GM18526 (cell line): ENCODE data around the gene CRB1.

ENCODE experiments used
- POLR2A ChIP-seq: IDR thresholded peaks from 3 replicates; pipeline ENCODE4 v1.6.1; 2011; ENCODE audit not compliant: insufficient read length; ENCODE audit errors: extremely low read depth

CRB1 gene

DNA sequence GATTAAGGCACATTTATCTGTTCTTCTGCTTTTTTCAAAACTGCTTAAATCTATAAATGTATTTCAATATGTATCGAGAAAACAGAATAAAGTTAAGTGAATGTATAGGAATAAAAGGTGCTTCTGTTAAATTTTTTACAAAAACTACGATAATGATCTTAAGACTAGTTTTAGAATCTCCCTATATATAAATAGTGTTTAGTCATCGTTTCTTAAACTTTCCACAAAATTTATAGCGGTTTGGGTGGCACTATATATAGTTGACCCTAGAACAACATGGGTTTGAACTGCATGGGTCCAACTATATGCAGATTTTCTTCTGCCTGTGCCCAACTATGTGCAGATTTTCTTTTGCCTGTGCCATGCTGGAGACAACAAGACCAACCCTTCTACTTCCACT is 125.7 kb downstream of the CRB1 start:
- no peak for TF ChIP-seq POLR2A

DNA sequence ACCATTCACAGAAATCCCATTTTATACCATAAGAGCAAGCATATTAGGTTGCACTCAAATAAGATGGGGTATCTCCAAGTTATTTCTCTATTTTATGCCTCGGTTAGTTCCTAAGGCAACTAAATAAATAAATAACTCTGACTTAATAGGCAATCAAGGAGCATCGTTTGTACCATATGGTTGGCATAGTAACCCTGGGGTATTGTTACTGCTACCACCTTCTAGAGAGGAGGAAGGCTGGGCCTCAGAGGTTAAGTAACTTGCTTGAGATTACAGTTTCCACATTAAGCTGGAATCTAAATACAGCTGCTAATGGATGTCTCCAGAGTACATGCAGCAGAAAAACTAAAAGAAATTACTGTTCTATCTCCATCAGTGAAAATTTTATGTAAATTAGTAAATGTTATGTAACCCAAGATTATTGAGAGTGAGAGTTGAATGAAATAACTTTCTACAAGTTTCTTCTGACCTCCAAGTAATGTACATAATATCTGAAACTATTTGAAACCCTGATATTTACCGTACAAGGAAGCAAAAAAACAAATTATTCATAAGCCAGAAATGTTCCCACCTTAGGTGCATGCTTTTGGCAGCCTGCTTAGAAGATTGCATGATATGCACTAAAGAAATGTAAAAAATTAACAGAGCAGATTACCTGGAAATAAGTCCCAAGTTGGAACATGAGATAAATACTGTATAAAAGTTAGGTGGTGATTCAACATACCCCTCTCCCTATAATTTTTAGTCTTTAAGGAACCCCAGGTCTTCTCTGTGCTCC is 127.0 kb downstream of the CRB1 start:
- TF ChIP-seq POLR2A = no peak

DNA sequence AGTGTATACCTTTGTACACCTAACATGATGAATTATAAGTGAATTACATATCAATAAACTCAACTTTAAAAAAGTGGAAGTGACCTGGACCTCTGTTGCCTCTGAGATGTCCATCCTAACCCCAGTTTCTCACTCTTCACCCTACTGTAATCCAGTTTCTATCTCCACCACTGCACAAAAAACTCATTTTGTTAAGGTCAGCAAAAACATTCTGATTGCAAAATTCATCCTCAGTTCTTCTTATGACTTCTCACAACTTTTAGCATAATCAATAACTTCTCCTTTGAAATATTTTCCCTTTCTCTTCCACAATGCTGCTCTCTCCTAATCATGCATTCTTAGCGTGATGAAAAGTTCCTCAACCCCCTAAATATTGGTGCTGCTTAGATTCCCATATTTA is 129.8 kb downstream of the CRB1 start:
- TF ChIP-seq POLR2A = no peak

GRCh38 chr1:197399755-197400521 is 131.9 kb downstream of the CRB1 start:
- no peak for TF ChIP-seq POLR2A

GRCh38 chr1:197400522-197400902 is 132.5 kb downstream of the CRB1 start:
- no peak for TF ChIP-seq POLR2A

GRCh38 chr1:197402189-197402588 is 134.1 kb downstream of the CRB1 start:
- TF ChIP-seq POLR2A = no peak

DNA sequence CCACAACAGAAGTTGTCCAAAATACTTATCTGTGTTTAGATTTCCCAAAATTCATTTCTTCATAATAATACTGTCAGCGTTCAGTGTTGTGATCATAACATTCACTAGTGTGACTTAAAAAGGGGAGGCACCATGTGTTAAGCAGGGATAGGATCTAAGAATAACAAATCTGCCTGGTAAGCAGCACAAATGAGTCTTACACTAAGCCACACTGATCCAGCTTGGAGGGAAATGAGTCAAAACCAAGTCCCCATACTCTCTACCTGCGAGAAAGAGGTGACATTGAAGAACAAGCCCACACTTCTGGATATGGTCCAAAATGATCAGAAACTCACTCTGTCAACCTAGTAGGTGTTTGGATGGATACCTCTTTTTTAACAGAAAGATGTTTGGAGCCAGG is 145.5 kb downstream of the CRB1 start:
- no peak for TF ChIP-seq POLR2A

DNA sequence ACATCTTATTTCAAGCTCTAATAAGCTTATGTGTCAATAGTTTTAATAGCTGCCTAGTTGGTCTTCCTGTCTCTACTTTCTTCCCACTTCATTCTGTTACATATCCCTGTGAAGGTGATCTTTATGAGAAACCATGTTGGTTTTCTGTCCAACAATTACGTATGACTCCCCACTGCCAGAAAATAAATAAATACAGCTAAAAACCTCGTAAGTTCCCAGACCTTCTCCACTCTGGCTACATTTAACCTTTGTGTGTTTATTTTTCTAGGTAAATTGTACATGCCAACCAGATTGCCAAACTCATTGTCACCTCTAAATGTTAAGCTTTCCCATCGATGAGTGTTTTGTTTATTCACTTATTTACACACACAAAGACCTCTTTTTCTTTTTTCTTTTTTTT is 147.2 kb downstream of the CRB1 start:
- TF ChIP-seq POLR2A = no peak

DNA sequence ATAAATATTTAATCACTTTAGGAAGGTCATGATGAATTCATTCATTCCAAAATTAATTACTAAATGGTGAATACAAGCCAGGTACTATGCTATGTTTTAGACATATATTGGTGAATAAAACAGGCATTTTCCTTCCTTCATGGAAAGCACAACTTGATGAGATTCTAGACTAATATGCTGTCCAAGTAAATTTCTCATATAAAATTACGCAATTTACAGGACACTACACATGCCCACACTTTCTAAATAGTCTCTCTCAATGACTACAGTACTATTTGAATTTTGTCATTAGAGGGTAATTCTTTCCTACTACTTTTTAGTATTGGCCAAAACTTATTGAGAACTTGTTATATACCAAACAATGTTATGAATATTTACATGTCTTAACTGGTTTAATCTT is 150.6 kb downstream of the CRB1 start:
- TF ChIP-seq POLR2A = no peak

DNA sequence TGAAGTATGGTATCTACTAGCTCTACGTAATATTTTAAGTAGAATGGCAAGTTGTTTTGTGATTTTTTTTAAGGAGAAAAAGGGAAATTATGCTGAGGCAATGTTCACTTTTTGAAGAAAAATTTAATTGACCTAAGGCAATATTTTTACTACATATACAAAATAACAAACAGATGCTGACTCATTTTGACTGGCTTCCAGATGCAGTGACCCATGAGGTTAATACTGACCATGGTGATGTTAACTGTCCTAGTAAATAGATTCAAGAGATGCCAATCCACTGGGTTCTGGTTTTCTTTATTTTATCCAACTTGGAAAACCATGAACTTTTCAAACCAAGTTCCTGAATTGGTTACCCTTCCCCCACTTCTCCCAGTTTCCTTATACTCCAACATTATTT is 154.9 kb downstream of the CRB1 start:
- TF ChIP-seq POLR2A = no peak

DNA sequence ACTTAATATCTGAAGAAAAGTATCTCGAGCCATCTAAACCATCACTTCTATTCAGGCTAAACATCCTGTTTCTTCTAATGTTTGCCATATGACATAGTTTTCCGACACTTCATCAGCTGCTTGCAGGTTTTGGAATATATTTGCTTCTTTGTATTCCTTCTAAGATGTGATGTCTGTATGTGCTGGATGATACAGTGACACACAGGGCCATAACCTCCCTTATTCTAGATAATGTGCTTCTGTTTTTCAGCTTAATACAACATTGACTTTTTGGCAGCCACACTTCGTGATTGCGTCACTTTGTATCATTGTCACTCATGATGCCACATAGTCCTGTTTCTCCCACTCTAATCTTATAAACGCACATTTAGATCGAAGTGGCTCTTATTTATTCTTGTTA is 156.3 kb downstream of the CRB1 start:
- no peak for TF ChIP-seq POLR2A

DNA sequence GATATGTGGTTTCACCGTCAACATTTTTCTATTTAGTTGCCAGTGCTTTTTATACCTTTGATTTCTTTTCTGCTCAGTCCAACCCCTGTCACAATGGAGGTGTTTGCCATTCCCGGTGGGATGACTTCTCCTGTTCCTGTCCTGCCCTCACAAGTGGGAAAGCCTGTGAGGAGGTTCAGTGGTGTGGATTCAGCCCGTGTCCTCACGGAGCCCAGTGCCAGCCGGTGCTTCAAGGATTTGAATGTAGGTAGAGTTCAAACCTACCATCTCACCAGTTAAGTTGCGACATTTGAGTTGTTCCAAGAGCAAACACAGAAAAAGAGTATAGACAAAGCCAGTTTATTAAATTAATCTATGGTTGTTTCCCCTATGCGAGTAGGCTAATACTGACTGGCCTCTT is 161.3 kb downstream of the CRB1 start:
- TF ChIP-seq POLR2A = no peak

DNA sequence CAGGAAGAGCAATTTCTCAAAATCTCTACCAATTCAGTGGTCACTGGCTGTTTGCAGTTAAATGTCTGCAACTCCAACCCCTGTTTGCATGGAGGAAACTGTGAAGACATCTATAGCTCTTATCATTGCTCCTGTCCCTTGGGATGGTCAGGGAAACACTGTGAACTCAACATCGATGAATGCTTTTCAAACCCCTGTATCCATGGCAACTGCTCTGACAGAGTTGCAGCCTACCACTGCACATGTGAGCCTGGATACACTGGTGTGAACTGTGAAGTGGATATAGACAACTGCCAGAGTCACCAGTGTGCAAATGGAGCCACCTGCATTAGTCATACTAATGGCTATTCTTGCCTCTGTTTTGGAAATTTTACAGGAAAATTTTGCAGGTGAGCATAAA is 167.2 kb downstream of the CRB1 start:
- no peak for TF ChIP-seq POLR2A

DNA sequence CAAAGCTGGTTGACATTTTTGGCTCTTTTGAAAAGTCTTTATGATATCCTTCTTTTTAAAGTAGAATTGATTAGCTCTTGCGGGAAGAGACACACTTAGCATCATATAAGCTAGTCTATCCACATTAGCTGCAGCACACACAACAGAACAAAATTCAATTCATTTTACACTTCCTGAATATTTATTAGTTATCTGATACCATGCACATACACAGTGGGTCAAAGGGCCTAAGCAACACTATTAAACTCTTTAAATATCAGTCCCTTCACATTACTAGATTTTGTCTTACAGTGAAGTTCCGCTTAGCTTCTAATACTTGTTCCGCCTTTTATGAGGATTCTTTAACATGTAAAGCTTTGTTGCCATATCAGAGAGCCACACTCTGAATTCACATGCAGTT is 169.5 kb downstream of the CRB1 start:
- TF ChIP-seq POLR2A = no peak

GRCh38 chr1:197438010-197438790 is 170.1 kb downstream of the CRB1 start:
- no peak for TF ChIP-seq POLR2A
